H1 (cell line): ENCODE data around the gene SPDYA. TPM values are rescaled to one million over a fixed set of nuclear protein-coding genes. Genes with fewer than 3 reads are reported as not detected.

ENCODE experiments used
- CTBP2 ChIP-seq: IDR thresholded peaks from 2 replicates; pipeline ENCODE4 v1.7.0; 2011; ENCODE audit warnings: borderline replicate concordance, mild to moderate bottlenecking, moderate library complexity, mixed read lengths, low read length; ENCODE audit not compliant: insufficient read depth, insufficient read length
- JUN ChIP-seq: IDR thresholded peaks from 2 replicates; pipeline ENCODE4 v1.6.1; 2011; ENCODE audit warnings: low read depth, mild to moderate bottlenecking, improper control_type of control experiment, low read length
- SP1 ChIP-seq: IDR thresholded peaks from 2 replicates; pipeline ENCODE4 v1.6.1; 2011; ENCODE audit warnings: low read depth, low read length
- SRF ChIP-seq: IDR thresholded peaks from 2 replicates; pipeline ENCODE4 v1.6.1; 2011; ENCODE audit warnings: mild to moderate bottlenecking, low read depth, low read length, moderate library complexity
- polyA plus RNA-seq, 7 experiments: library from polyadenylated mRNA; depleted of rRNA in 3 of 7; stranded (reverse) in 5 of 7; unstranded in 2 of 7; fragments of >200 nt in 5 of 7; fragments of 200-250 nt in 2 of 7; gene quantifications; 1 replicate in 5 of 7; 2 replicates in 1 of 7; 4 replicates in 1 of 7; pipeline versions ENCODE4 v1.2.1 to v1.2.3, GENCODE V29; 2011 to 2013; ENCODE audit warnings: missing spikeins in 2 of 7, mixed read lengths in 2 of 7
- total RNA-seq: library from RNA; stranded (reverse); fragmentation: NEBNext Ultra II Directional; extraction: Animal tissue kit (Norgen Biotek cat#: 25700); gene quantifications from 2 replicates; pipeline ENCODE4 v1.2.1, GENCODE V29; 2021

The SPDYA gene
- total and polyA plus RNA-seq, 2 of the 8 experiments (the other 6 are each of a cell fraction or from before 2014, with no cell fraction given): 0.12 to 0.35 TPM

DNA sequence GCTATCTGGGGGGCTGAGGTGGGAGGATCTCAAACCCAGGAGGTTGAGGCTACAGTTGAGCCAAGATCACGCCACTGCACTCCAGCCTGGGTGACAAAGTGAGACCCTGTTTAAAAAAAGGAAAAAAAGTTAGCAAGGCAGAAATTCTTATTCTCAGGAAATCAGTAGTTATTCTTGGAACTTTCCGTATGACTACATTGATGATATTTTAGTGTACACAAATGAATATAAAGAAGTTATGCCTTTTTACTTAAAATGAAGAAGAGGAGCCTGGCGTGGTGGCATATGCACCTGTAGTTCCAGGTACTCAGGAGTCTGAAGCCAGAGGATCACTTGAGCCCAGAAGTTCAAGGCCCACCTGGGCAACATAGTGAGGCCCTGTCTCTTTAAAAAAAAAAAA, 7.4 kb downstream of the SPDYA start (continued):
- TF ChIP-seq SRF: no peak
- no peak for TF ChIP-seq SP1
- TF ChIP-seq CTBP2: no peak
- TF ChIP-seq JUN: no peak
